ENCODE measurements around the gene GRAMD2A.

DNA sequence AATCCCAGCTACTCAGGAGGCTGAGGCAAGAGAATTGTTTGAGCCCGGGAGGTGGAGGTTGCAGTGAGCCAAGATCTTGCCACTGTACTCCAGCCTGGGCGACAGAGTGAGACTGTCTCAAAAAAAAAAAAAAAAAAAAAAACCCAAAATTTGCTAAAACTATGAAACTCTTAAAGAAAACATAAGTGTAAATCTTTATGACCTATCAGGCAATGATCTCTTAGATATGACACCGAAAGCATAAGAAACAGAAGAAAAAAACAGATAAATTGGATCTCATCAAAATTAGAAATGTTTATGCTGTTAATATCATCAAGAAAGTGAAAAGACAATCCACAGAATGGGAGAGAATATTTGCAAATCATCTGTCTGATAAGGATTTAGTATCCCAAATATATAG lies 15.3 kb downstream of the GRAMD2A start:
- no peak for TF ChIP-seq POLR2A (IDR thresholded peaks at IDR 0.05)
- TF ChIP-seq, protein P1, sequence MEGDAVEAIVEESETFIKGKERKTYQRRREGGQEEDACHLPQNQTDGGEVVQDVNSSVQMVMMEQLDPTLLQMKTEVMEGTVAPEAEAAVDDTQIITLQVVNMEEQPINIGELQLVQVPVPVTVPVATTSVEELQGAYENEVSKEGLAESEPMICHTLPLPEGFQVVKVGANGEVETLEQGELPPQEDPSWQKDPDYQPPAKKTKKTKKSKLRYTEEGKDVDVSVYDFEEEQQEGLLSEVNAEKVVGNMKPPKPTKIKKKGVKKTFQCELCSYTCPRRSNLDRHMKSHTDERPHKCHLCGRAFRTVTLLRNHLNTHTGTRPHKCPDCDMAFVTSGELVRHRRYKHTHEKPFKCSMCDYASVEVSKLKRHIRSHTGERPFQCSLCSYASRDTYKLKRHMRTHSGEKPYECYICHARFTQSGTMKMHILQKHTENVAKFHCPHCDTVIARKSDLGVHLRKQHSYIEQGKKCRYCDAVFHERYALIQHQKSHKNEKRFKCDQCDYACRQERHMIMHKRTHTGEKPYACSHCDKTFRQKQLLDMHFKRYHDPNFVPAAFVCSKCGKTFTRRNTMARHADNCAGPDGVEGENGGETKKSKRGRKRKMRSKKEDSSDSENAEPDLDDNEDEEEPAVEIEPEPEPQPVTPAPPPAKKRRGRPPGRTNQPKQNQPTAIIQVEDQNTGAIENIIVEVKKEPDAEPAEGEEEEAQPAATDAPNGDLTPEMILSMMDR (IDR thresholded peaks at IDR 0.05): no peak

All from uterus (tissue), 2 donors.